Lung (tissue), 12 donors: ENCODE results near the gene POR. TPM values are rescaled to one million over a fixed set of nuclear protein-coding genes. Genes with fewer than 3 reads are reported as not detected.

ENCODE experiments used
- ATAC-seq: fragments of 200-7000 bp; cut with Tn5 transposase; one replicate; pipeline ENCODE4 v1.9.1; 2020; ENCODE audit warnings: moderate number of reproducible peaks; ENCODE audit not compliant: insufficient read depth, low FRiP score
- DNase-seq, 3 donors: peaks; one replicate each; pipeline ENCODE4 v3.0.0-alpha.2; 2013 to 2017
- H3K27ac ChIP-seq, 2 donors: one replicate each; pipeline ENCODE4 v1.5.1; 2013; ENCODE audit warnings: mild to moderate bottlenecking in 2 of 2, moderate library complexity in 2 of 2, control low read depth in 1 of 2, inconsistent platforms in 1 of 2, low read depth in 1 of 2, low read length in 1 of 2
- H3K27me3 ChIP-seq, 3 donors: one replicate each; pipeline ENCODE4 v1.5.1; 2013; ENCODE audit warnings: low read length in 2 of 3; ENCODE audit not compliant: control insufficient read depth in 3 of 3, insufficient read depth in 3 of 3
- H3K36me3 ChIP-seq, 4 donors: one replicate each; pipeline ENCODE4 v1.5.1; 2013; ENCODE audit warnings: low read length in 4 of 4, mild to moderate bottlenecking in 1 of 4, moderate library complexity in 1 of 4; ENCODE audit not compliant: control insufficient read depth in 4 of 4, insufficient read depth in 4 of 4
- H3K4me1 ChIP-seq, 5 donors: one replicate each; pipeline ENCODE4 v1.5.1; 2013; ENCODE audit warnings: low read length in 5 of 5, mild to moderate bottlenecking in 2 of 5, moderate library complexity in 1 of 5; ENCODE audit not compliant: control insufficient read depth in 5 of 5, insufficient read depth in 5 of 5
- H3K4me3 ChIP-seq: one replicate; pipeline ENCODE4 v1.5.1; 2013; ENCODE audit warnings: mild to moderate bottlenecking, control low read depth, moderate library complexity
- H3K9ac ChIP-seq, 2 donors: one replicate each; pipeline ENCODE4 v1.5.1; 2013; ENCODE audit warnings: low read length in 2 of 2, control low read depth in 1 of 2; ENCODE audit not compliant: insufficient read depth in 1 of 2
- H3K9me3 ChIP-seq, 4 donors: one replicate each; pipeline ENCODE4 v1.5.1; 2013; ENCODE audit warnings: low read length in 3 of 4, mild to moderate bottlenecking in 1 of 4, moderate library complexity in 1 of 4; ENCODE audit not compliant: control insufficient read depth in 4 of 4, insufficient read depth in 3 of 4
- CTCF ChIP-seq: IDR thresholded peaks from 2 replicates; pipeline ENCODE4 v1.5.1; 2012; ENCODE audit warnings: mild to moderate bottlenecking; ENCODE audit errors: control extremely low read depth, extremely low read depth
- WGBS, 2 donors: extraction: QIAGEN DNeasy Blood & Tissue Kit; methylation state at CpG; one replicate each; pipeline ENCODE4 v1.1.7; 2013; 5-methylcytosine and 5-hydroxymethylcytosine counted together
- polyA plus RNA-seq, 2 donors: library from polyadenylated mRNA; stranded (reverse); fragments of 200-250 nt; gene quantifications; one replicate each; pipeline ENCODE4 v1.2.1, GENCODE V29; 2013
- total RNA-seq, 2 donors: library from RNA; depleted of rRNA in 1 of 2; stranded (reverse); fragments of >200 nt in 1 of 2; gene quantifications; one replicate each; pipeline ENCODE4 v1.2.1, GENCODE V29; 2014 to 2021
- donor health status: control.
- donor health status: control.
- donor health status: Bipolar disorder and iron deficiency.
- donor health status: healthy.
- donor health status: DM: yes; HTN: yes; CAD: no.

Gene POR
- total and polyA plus RNA-seq, 4 donors = 111 to 305 (median 264) TPM

- no peak for ATAC-seq
- no peak for DNase-seq
- WGBS, 2 donors = 76 to 86% methylated on average over 10 of the region's 10 CpGs
- H3K4me3 ChIP-seq = no peak overlapping the region
- H3K36me3 ChIP-seq = peaks cover 0 to 14% (median 1%) of the 10 kb centered on the region in 4 donors
- no peaks in the 10 kb centered on the region for H3K27me3 ChIP-seq
- TF ChIP-seq CTCF = no peak
- no peaks in the 10 kb centered on the region for H3K9me3 ChIP-seq
- peak overlapping the region; percentile 34 to 73 for H3K27ac ChIP-seq
- H3K9ac ChIP-seq = peak overlapping the region in 1 of 2 donors; percentile 23
- peaks cover 10 to 30% (median 17%) of the 10 kb centered on the region in 5 donors for H3K4me1 ChIP-seq
These were observed 53.1 kb downstream of the POR start for GRCh38 chr7:75968012-75968411.

DNA sequence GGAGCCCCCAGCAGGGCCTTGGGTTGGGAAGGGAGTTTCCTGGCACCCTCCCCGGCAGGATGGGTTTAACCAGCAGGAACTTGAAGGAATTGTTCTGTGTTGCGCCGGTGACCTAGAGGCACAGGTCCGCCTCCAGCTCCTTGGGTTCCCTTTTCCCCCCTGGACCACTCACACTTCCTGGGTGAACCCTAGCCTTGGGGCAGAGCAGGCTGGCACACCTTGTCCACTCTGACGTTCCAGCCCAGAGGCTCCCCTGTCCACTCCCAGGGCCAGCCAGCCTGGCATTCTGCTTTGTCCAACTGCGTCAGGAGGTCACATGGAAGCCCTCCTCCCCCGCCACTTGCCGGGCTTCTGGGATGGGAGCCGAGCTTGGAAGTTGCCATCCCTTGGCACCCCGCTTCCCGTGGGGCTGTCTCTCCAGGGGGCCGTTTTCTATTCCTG is 53.6 kb downstream of the POR start:
- no peak for ATAC-seq
- no peak overlapping the region for H3K4me3 ChIP-seq

DNA sequence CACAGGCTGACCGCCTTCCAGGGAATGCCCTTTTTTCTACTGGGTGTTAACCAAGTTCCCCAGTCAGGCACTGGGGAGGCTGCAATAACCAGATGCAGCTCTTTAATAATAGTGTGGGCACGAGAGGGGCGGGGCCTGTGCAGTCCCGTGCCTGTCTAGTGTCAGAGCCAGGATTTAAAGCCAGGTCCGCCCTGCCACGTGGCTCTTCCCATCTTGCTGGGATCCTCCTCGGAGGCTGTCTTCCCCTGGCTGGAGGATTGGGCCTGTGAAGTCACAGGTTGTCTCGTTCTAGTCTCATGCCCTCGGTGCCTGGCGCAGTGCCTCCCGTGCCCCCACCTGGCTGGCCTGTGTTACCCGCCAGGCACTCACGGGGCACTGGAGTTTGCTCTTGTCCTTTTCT is 54.2 kb downstream of the POR start:
- 84 to 89% methylated on average over 13 of the region's 13 CpGs for WGBS, 2 donors
- Histone ChIP-seq H3K36me3 (peaks cover 0 to 16% (median 3%) of the 10 kb centered on the region in 4 donors), H3K27ac (peak overlapping the region in 1 of 2 donors; percentile 9), H3K9me3 (no peaks in the 10 kb centered on the region), H3K27me3 (no peaks in the 10 kb centered on the region), H3K4me1 (peaks cover 9 to 30% (median 14%) of the 10 kb centered on the region in 5 donors), H3K9ac (no peak overlapping the region), H3K4me3 (no peak overlapping the region)
- DNase-seq = no peak
- ATAC-seq = no peak
- no peak for TF ChIP-seq CTCF

More for the DNA sequence above, 53.6 kb downstream of the POR start:
- Histone ChIP-seq H3K4me1 (peaks cover 9 to 30% (median 15%) of the 10 kb centered on the region in 5 donors), H3K9me3 (no peaks in the 10 kb centered on the region), H3K27me3 (no peaks in the 10 kb centered on the region), H3K9ac (no peak overlapping the region), H3K36me3 (peaks cover 0 to 14% (median 1%) of the 10 kb centered on the region in 4 donors), H3K27ac (peak overlapping the region in 1 of 2 donors; percentile 0)
- TF ChIP-seq CTCF = no peak
- WGBS, 2 donors = 75 to 86% methylated on average over 12 of the region's 12 CpGs
- DNase-seq = no peak
